NCI-H1436 (cell line): ENCODE data around the gene NHLRC4.

Source experiments
- DNase-seq: peaks from one replicate; lab custom pipeline; 2025; lab: John Stamatoyannopoulos, UW

Gene NHLRC4

GRCh38 chr16:530111-530817 is 36.5 kb upstream of the NHLRC4 start:
- DNase-seq: no peak

- DNase-seq: no peak
Observed at GRCh38 chr16:531494-532125, 35.2 kb upstream of the NHLRC4 start.

- no peak for DNase-seq
Observed at GRCh38 chr16:533391-534123, 33.2 kb upstream of the NHLRC4 start.

GRCh38 chr16:534135-534534 is 32.7 kb upstream of the NHLRC4 start:
- no peak for DNase-seq

- DNase-seq: no peak
Observed at GRCh38 chr16:534856-535445, 31.9 kb upstream of the NHLRC4 start.

GRCh38 chr16:535446-536405 is 31.1 kb upstream of the NHLRC4 start:
- DNase-seq: no peak

GRCh38 chr16:536746-537145 is 30.1 kb upstream of the NHLRC4 start:
- DNase-seq: no peak

- DNase-seq: no peak
Observed at GRCh38 chr16:537415-538335, 29.1 kb upstream of the NHLRC4 start.

- no peak for DNase-seq
Observed at GRCh38 chr16:539901-540530, 26.8 kb upstream of the NHLRC4 start.

GRCh38 chr16:540645-541340 is 26.0 kb upstream of the NHLRC4 start:
- DNase-seq: no peak

GRCh38 chr16:543301-544164 is 23.3 kb upstream of the NHLRC4 start:
- DNase-seq: no peak

GRCh38 chr16:544517-544916 is 22.3 kb upstream of the NHLRC4 start:
- DNase-seq: no peak

- DNase-seq: peak; percentile 81
Observed at GRCh38 chr16:546909-547770, 19.7 kb upstream of the NHLRC4 start.

GRCh38 chr16:548586-548985 is 18.2 kb upstream of the NHLRC4 start:
- no peak for DNase-seq

- no peak for DNase-seq
Observed at GRCh38 chr16:549544-550263, 17.1 kb upstream of the NHLRC4 start.

GRCh38 chr16:551210-551609 is 15.6 kb upstream of the NHLRC4 start:
- DNase-seq: no peak

GRCh38 chr16:552171-552570 is 14.6 kb upstream of the NHLRC4 start:
- DNase-seq: no peak
